HG02798 (cell line): Measurements from ENCODE around the gene GHR.
A peak's percentile ranks its signal among the peaks of the same experiment; 100 is the strongest.

ENCODE experiments used
- ATAC-seq: cut with Tn5 transposase; IDR thresholded peaks from one replicate; pipeline ENCODE4 v1.9.1; 2021; ENCODE audit warnings: mild to moderate bottlenecking; ENCODE audit not compliant: unreplicated experiment, poor library complexity

The GHR gene

DNA sequence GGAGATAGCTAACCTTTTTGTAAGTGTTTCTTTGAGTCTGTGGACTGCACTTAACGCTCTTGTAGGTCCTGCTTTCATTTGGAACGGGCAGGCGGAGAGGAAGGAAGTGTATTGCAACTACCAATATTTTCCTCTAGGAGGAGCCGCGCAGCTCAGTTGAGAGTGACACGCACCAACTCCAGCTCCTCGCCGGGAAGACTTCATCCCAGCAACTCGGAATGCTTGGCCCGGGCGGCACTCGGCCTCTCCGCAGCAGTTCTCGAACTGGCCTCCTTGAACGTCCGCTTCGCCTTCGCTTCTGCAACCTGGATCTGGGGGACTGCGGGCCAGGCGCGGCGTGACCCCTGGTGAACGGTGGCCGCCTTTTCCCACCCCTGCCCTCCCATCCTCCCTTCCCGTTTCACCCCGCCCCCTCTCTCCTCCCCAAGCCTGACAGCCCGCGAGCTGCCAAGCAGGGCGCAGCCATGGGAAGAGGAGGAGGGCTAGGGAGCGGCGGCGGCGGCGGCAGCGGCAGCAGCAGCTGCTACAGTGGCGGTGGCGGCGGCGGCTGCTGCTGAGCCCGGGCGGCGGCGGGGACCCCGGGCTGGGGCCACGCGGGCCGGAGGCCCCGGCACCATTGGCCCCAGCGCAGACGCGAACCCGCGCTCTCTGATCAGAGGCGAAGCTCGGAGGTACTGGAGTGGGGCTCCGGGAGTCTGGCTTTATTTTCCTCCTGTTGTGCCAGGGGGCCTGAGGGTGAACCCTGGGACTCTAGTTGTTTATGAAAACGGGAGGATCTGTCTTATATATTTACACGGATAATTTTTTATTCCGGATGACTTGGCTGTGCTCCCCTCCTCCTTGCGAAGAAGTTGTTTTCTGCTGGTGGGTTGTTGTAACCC is at the start of gene GHR:
Gene GHR, plus strand, starts transcription at position 155 of the 881 bp plus-strand sequence. CDS start 142,436 bp downstream, outside the sequence.
- ATAC-seq, result peak; percentile 86

DNA sequence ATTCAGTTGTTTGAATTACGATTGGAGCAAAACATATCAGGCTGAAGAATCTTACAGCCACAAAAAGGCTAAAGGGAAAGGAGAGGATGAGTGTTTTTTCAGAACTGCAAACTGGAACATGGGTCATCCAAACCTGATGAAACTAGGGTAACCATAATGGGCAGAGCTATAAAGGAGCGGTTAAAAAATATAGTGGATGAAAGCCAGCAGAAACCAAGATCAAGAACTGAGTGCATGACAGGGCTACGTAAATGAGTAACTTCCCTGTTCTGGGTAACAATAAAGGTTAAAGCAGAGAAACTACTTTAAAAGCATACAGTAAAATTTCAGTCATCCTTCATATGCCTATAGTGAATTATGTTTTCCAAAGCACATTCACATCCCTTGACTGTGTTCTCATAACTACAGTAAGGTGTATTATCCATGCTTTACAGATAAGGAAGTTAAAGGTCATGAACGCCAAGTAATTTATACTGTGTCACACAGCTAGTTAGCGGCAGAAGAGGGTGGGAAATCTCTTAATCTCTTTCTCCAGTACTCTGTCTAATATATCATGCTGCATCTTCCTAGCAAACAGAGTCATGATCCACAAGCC is 48.5 kb upstream of the GHR start:
- no peak for ATAC-seq

DNA sequence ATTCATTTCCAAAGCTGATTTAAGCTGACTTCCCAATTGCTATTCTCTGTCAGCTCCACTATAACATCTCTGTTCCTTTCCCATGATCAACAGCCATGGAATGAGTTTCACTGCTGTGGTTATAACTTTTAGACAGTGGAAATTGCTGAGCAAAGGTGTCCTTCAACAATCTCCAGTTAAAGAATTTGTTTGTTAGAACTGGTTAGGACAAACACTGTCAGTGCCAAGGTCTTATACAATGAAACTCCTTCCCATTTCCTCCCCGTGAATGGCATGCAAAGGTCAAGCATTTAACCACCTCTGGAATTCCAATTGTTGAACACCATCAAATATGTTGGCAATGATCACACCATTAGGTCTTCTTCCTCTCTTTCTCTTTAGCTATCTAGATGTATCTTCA is 45.7 kb upstream of the GHR start:
- no peak for ATAC-seq

DNA sequence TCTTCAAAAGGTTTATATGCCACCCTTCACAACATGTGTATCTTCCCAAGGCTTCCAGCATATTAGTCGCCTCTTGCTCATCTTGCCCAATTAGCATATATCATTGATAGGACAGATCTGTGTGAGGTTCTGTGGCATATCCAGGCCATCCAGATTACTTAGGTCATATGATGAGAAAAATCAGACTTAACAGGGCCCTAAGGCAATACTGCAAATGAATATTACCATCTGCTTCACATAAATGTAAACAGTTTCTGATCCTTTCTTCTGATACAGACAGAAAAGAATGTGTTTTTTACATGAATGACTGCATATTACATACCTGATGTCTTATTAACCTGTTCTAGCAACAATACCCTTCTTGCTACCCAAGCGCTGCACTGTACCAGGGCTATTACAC is 41.3 kb upstream of the GHR start:
- no peak for ATAC-seq

DNA sequence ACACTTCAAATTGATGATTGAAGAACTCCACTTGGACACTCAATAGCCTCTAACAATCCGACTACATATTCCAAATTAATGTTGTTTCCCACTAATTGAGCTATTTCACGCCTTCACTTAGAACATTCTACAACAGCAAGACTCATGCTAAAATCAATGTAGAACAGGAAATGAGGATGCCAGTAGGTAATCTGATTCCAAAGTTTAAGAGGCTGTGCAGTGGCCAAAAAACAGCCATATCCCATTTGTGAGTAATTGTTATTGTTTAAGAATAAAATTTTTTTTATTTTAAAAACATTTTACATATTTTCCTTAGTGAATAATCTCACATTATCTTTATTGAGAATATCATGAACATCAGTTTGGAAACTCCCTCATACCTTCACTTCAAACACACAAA is 35.7 kb upstream of the GHR start:
- no peak for ATAC-seq

DNA sequence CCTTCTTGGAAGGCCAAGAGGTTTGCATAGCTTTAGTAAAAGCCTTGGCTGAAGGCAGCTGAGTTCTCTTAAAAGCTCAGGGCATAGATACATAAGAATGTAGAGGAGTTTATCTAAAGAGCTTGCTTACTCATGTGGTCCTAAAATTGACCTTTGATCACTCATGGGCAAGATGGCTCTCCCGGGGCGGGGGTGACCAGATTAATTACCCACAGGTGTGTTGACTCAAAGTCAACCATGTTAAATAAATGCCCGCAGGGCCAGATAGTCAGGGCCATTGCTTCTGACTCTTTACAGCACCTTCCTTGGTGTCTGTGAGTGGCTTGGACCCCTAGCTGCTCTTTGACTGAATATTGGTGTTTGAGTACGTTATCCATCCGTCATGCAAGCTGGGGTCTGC is 33.1 kb upstream of the GHR start:
- ATAC-seq, result no peak

DNA sequence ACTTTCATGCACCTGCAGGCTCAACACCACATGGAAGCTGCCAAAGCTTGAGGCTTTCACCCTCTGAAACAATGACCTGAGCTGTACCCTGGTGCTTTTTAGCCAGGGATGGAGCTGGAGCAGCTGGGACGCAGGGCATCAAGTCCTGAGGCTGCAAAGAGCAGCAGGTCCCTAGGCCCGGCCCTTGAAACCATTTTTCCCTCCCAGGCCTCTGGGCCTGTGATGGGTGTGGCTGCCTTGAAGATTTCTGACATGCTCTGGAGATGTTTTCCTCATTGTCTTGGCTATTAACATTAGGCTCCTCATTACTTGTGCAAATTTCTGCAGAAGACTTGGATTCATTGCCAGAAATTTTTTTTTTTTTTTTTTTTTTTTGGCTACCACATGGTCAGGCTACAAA is 30.3 kb upstream of the GHR start:
- ATAC-seq, result no peak

DNA sequence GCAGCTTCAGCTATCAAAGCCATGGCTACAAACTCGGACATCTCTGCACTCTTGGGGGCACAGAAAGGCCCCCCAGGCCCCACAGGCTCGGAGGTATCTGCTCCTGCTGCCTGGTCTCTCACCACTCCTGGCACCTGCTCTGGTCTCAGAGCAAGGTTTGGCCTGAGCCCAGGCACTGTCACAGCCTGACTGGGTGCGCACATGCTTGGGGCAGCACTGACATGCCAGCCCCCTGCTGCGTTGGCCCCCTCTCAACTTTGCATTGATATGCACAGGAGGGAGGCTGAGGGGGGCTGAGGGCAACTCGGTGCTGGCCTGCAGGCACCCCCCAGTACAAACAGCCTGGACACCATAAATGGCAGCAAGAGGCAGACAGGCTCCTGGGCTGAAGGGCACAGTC is 27.1 kb upstream of the GHR start:
- ATAC-seq, result no peak

DNA sequence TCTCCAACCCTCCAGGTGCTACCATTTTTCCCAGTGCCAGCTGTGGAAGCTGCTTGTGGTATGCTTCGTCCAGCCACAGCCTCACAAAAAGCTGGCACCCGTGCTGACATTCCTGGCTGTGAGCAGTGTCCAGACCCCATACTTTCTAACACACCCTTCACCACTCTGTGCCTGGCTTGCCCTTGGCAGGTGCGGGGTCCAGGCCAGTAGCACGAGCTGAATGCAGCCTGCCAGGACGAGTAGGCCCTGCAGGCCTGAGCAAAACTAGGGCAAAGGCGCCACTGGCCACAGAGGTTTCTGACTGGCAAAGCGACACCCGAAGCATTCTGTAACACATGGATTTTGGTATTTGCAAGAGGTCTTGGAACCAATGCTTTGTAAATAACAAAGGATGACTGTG is 26.0 kb upstream of the GHR start:
- ATAC-seq, result no peak

DNA sequence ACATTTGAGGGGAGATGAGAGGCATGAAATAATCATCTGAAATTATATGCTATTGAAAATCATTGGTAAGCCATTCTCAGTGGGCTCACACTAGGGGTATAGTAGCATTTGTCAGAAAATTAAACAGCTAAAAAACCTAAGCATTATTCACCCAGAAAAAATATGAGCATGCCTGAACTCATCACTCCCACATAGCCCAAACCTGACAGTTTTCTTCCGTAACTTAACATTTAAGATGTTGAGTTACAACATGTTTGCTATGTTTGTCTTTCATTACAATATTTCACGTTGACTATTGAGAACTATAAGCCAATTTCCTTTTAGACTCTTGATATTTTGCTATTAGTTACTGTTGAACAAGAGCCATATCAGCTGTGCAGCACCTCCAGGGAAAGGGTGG is 23.5 kb upstream of the GHR start:
- ATAC-seq, result no peak

DNA sequence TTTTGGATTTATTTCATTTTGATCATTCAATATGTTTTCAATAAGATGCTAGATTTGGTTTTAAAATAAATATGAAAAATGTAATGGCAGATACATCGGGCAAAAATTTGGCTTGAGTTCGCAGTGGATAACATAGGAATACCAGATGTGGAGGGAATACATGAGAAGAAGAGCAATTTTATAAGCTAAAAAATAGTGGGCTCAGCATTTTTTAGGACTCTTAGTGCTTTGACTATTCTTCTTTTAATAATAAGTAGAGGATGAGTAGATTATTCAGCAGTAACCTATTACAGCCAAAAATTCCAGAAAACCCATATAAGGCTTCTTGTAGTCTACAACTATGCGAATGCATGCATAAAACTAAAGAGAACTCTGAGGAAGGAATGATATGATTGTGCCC is 22.8 kb upstream of the GHR start:
- no peak for ATAC-seq

DNA sequence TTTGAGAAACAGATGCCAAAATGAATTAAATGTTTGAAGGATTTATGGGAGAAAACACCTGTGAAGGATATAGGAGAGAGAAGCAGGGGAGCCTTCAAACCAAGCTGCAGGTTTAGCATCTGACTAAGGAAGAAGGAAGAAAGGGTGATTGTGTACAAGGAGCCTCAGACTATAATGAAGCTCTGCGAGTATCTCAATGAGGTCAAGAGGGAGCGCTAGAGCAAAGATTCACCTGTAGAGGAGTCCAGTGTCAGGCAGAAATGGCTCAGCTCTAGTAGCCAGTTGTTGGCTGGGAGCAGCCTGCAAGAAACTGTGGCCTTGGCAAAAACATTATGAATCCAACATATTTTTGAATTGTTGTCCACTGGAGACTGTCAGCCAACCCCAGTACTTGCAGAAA is 20.0 kb upstream of the GHR start:
- no peak for ATAC-seq

DNA sequence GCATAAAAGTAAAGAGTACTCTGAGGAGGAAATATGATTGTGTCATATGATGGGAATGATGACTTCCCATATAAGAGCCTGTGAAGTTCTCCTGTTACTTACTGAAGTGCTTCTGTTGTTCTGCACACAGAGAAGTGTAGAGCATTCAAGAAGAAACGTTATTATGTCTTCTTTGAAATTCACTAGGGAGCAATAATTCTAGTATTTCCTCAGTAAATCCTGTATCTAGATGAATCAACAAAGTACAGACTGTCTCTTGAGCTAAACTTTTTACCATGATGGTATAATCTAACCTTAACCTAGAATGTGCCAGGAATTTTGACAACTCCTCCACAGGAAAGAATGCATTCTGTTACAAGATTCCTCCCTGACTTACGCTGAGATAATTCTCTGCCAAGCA is 18.9 kb upstream of the GHR start:
- no peak for ATAC-seq

DNA sequence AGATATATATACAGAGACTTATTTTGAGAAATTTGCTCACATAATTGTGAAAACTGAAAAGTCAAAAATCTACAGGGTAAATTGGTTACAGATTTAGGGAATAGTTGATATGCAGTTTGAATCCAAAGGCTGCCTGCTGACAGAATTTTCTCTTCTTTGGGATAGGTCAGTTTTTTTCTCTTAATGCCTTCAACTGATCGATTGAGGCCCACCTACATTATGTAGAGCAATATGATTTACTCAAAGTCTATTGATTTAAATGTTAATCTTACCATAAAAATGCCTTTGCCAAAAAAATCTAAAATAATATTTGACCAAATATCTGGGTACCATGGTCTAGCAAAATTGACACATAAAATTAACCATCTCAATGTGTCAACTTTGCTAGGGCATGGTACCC is 3.9 kb upstream of the GHR start:
- ATAC-seq, result no peak

DNA sequence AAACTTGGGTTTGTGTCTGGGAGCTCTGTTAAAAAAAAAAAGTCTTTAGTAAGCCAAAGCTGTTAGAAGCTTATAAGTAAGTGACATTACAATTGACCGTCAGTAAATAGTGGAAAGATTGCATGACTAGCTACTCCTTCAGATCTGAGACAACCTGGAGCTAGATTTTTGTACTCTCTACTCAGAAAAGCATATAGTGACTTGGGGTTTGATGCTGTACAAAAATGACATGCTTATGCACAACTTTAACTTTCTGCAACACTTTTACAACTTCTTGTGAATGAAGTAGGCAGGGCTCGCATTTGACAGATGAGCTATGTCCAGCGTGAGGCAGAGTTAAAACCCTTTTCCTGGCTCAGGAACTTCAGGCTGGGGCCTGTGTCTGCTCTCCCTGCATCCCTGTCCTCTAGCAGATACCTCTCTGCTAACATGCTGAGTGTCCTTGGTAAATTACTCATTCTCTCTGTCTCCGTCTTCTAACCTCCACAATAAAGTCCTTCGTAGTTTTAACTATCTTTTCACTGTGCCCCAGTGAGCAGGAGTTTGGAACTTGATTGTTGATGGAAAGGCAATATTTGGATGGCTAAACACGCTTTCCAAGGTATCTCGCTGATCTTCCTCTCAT is 471 bp upstream of the GHR start:
- ATAC-seq, result no peak

DNA sequence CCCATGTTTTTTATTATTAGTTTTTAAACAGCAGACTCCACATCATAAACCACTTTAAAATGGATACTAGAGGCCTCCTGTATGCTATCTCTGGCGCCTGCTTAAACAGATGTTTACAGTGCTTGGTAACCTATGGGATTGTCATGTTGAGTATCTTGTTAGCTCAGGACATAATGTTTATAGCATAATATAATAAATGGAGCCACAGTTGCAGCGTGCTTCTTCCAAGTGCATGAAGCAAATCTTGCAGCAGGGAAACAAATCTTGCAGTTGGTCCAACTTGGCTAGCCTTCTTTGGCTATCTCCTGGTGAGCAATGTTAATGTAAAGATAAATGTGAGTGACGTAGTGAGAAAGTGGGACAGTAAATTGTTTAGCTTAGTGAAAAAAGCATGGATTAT is 2.8 kb downstream of the GHR start:
- ATAC-seq, result no peak

DNA sequence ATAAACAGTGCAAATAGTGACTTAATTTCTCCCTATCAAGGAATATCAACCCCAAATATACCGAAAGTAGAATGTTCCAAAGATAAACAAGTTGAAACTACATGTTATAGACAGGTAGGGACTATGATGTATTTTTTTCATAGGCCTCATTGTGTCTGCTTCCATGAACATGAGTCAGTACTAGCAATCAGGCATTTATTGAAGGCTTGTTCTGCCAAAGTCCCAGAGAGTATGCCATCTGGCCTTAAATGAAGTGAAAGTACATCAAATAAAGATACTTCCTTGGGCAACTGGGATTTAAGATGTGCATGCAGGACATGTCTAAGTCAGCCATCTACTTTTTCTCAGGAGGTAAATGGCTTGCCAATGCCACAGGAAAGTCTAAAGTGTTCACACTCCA is 6.5 kb downstream of the GHR start:
- ATAC-seq, result no peak

DNA sequence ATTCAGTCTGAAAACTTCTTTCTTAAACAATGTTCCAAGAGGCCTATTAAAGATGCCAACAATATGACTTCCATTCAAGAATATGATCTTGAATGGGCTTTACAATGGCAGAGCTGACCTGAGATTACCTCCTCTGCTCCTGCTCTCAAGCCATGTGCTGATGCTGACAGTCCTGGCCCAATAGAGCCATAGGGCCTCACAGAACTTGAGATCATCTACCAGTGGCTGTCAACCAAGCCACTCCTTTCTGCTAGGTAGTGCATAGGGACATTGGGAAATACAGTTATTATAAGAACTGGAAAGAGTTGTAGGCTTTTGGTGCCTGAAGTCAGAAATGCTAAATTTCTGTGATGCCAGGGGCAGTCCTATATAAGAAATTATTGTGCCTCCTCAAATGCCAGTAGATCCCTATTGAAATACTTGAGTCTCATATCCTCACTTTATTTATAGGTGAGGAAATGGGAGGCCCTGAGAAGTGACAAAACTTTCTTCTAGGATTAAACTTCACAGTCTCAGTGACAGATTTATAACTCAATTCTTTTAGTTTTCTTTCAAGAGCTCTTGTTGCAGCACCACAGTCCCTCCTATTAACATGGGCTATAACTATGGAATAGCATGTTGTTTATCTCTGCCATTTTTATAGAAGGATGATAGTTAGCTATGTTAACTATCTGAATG is 10.9 kb downstream of the GHR start:
- ATAC-seq, result no peak

DNA sequence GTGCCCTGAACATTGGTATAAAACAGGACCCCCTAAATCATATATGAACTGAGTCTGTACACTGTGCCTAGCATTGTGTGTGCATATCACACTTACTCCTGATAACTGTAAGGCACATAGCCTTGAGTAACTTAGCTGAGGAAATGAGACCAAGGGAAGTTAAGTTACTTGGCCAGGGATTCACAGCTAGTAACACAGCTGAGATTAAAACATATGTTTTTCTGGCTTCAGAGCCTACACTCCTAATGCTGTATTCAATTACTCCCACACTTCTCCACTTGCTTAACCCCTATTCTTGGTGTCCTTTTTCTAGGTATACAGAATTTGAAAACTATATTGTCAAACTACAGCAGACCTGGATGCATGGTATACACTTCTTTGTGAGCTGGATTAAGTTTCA is 12.8 kb downstream of the GHR start:
- no peak for ATAC-seq

DNA sequence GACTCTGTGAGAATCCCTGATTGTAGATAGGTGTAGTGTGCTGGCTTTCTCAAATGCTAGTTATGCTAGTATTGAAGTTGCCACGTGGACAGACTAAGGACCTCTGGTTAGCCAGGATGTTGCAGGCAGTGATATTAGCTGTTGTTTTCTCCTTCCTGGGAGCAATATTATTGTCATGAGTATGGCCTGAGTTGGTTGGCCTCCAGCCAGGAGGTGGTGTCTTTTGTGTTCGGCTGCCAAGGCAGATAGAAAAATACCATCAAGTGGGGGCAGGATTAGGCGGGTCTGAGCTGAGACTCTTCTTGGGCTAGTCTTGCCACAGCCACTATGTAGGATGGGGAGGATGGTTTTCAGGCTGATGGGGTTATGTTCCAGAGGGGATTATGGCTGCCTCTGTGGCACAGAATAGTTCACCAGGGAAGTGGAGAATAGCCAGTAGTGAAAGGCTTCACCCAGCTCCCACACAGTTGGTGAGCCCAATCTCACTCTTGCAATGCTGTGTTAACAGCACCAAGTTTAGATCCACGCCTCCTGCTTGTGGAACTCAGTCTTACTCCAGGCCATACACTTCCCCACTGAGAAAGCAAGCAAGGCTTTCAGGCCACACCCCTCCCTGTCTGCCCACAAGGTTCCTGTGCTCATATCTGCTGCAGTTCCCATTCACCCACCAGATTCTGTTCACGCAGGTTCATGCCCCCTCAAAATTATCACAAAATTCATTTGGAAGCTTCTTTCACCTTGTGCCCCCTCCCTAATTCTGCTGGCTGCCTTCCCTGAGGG is 31.2 kb downstream of the GHR start:
- ATAC-seq, result no peak
